Effector memory CD8-positive, alpha-beta T cell (primary cell): ENCODE results near the gene LMNTD1.

Experiments used
- ATAC-seq: fragments of 150-1000 bp; cut with Tn5 transposase; replicated peaks from 2 replicates; pipeline ENCODE4 v1.10.0; 2021; ENCODE audit warnings: mild to moderate bottlenecking, moderate library complexity
- DNase-seq, 3 experiments: peaks; one replicate each; pipeline ENCODE4 v3.0.0; 2021
- H3K27ac Mint-ChIP-seq, 2 donors: one replicate each; pipeline ENCODE4 v1.8.0; 2022; ENCODE audit warnings: mild to moderate bottlenecking in 2 of 2, mixed read lengths in 2 of 2, moderate library complexity in 2 of 2
- H3K27me3 Mint-ChIP-seq, 2 donors: one replicate each; pipeline ENCODE4 v1.8.0; 2022; ENCODE audit warnings: mixed read lengths in 2 of 2
- H3K36me3 Mint-ChIP-seq: one replicate; pipeline ENCODE4 v1.8.0; 2022; ENCODE audit warnings: mild to moderate bottlenecking, moderate library complexity, mixed read lengths; ENCODE audit not compliant: insufficient read depth
- H3K4me1 Mint-ChIP-seq, 2 donors: one replicate each; pipeline ENCODE4 v1.8.0; 2022; ENCODE audit warnings: low read depth in 2 of 2, mixed read lengths in 2 of 2
- H3K4me3 Mint-ChIP-seq, 2 donors: one replicate each; pipeline ENCODE4 v1.8.0; 2022; ENCODE audit warnings: mild to moderate bottlenecking in 2 of 2, mixed read lengths in 2 of 2, moderate library complexity in 2 of 2
- H3K9me3 Mint-ChIP-seq, 2 donors: one replicate each; pipeline ENCODE4 v1.8.0; 2022; ENCODE audit warnings: mixed read lengths in 2 of 2

Gene LMNTD1

GRCh38 chr12:25459541-25459951, 93.5 kb downstream of the LMNTD1 start:
- H3K27me3 Mint-ChIP-seq = peaks cover 9% of the 10 kb centered on the region in 2 donors
- no peaks in the 10 kb centered on the region for H3K4me1 Mint-ChIP-seq
- no peaks in the 10 kb centered on the region for H3K36me3 Mint-ChIP-seq
- no peaks in the 10 kb centered on the region for H3K9me3 Mint-ChIP-seq
- no peak for DNase-seq
- no peak overlapping the region for H3K4me3 Mint-ChIP-seq
- H3K27ac Mint-ChIP-seq = peak overlapping the region in 1 of 2 donors; percentile 46
- peak; percentile 43 for ATAC-seq

GRCh38 chr12:25458047-25458552, 95.0 kb downstream of the LMNTD1 start:
- Mint-ChIP-seq H3K4me1 (no peaks in the 10 kb centered on the region), H3K4me3 (no peak overlapping the region), H3K27me3 (peaks cover 19 to 24% of the 10 kb centered on the region in 2 donors), H3K27ac (no peak overlapping the region), H3K9me3 (no peaks in the 10 kb centered on the region), H3K36me3 (no peaks in the 10 kb centered on the region)
- no peak for ATAC-seq
- DNase-seq = no peak

GRCh38 chr12:25456474-25456873, 96.6 kb downstream of the LMNTD1 start:
- ATAC-seq = no peak
- no peaks in the 10 kb centered on the region for H3K36me3 Mint-ChIP-seq
- no peak overlapping the region for H3K27ac Mint-ChIP-seq
- H3K4me3 Mint-ChIP-seq = no peak overlapping the region
- H3K27me3 Mint-ChIP-seq = peaks cover 25 to 37% of the 10 kb centered on the region in 2 donors
- H3K4me1 Mint-ChIP-seq = no peaks in the 10 kb centered on the region
- no peaks in the 10 kb centered on the region for H3K9me3 Mint-ChIP-seq
- DNase-seq = no peak

GRCh38 chr12:25455696-25456095, 97.4 kb downstream of the LMNTD1 start:
- H3K9me3 Mint-ChIP-seq = no peaks in the 10 kb centered on the region
- DNase-seq = no peak
- H3K4me3 Mint-ChIP-seq = no peak overlapping the region
- no peaks in the 10 kb centered on the region for H3K36me3 Mint-ChIP-seq
- H3K4me1 Mint-ChIP-seq = no peaks in the 10 kb centered on the region
- no peak overlapping the region for H3K27ac Mint-ChIP-seq
- ATAC-seq = no peak
- H3K27me3 Mint-ChIP-seq = peaks cover 26 to 37% of the 10 kb centered on the region in 2 donors

- Mint-ChIP-seq H3K36me3 (no peaks in the 10 kb centered on the region), H3K27ac (no peak overlapping the region), H3K4me3 (no peak overlapping the region), H3K27me3 (peaks cover 21 to 53% of the 10 kb centered on the region in 2 donors), H3K9me3 (no peaks in the 10 kb centered on the region), H3K4me1 (no peaks in the 10 kb centered on the region)
- ATAC-seq (no peak), DNase-seq (no peak)
Measured at GRCh38 chr12:25449007-25449406, 104.1 kb downstream of the LMNTD1 start.

- Mint-ChIP-seq H3K9me3 (no peaks in the 10 kb centered on the region), H3K36me3 (no peaks in the 10 kb centered on the region), H3K4me1 (no peaks in the 10 kb centered on the region), H3K27ac (no peak overlapping the region), H3K27me3 (peaks cover 6 to 33% of the 10 kb centered on the region in 2 donors), H3K4me3 (no peak overlapping the region)
- DNase-seq (no peak), ATAC-seq (no peak)
Measured at GRCh38 chr12:25447046-25447445, 106.0 kb downstream of the LMNTD1 start.

GRCh38 chr12:25438638-25439037, 114.4 kb downstream of the LMNTD1 start:
- ATAC-seq = no peak
- H3K27ac Mint-ChIP-seq = no peak overlapping the region
- H3K36me3 Mint-ChIP-seq = no peaks in the 10 kb centered on the region
- no peaks in the 10 kb centered on the region for H3K27me3 Mint-ChIP-seq
- H3K4me1 Mint-ChIP-seq = peaks cover 4% of the 10 kb centered on the region in 2 donors
- no peaks in the 10 kb centered on the region for H3K9me3 Mint-ChIP-seq
- H3K4me3 Mint-ChIP-seq = no peak overlapping the region
- DNase-seq = no peak

GRCh38 chr12:25436206-25437030, 116.7 kb downstream of the LMNTD1 start:
- Mint-ChIP-seq H3K4me3 (peak overlapping the region; percentile 50 to 72), H3K27me3 (no peaks in the 10 kb centered on the region), H3K4me1 (peaks cover 4% of the 10 kb centered on the region in 2 donors), H3K36me3 (no peaks in the 10 kb centered on the region), H3K27ac (peak overlapping the region; percentile 68 to 80), H3K9me3 (no peaks in the 10 kb centered on the region)
- ATAC-seq (peak; percentile 84), DNase-seq (peak; percentile 23 to 31 (median 28))

- H3K27ac Mint-ChIP-seq = peak overlapping the region in 1 of 2 donors; percentile 68
- H3K36me3 Mint-ChIP-seq = no peaks in the 10 kb centered on the region
- H3K4me3 Mint-ChIP-seq = no peak overlapping the region
- ATAC-seq = no peak
- H3K9me3 Mint-ChIP-seq = no peaks in the 10 kb centered on the region
- H3K4me1 Mint-ChIP-seq = peaks cover 4 to 8% of the 10 kb centered on the region in 2 donors
- no peaks in the 10 kb centered on the region for H3K27me3 Mint-ChIP-seq
- DNase-seq = no peak
Measured at GRCh38 chr12:25435431-25435830, 117.7 kb downstream of the LMNTD1 start.

GRCh38 chr12:25434515-25434914, 118.6 kb downstream of the LMNTD1 start:
- ATAC-seq = no peak
- Mint-ChIP-seq H3K36me3 (no peaks in the 10 kb centered on the region), H3K27me3 (no peaks in the 10 kb centered on the region), H3K4me3 (no peak overlapping the region), H3K27ac (no peak overlapping the region), H3K4me1 (peaks cover 4 to 13% of the 10 kb centered on the region in 2 donors), H3K9me3 (no peaks in the 10 kb centered on the region)
- DNase-seq = no peak

GRCh38 chr12:25433581-25434325, 119.3 kb downstream of the LMNTD1 start:
- no peaks in the 10 kb centered on the region for H3K36me3 Mint-ChIP-seq
- ATAC-seq (no peak), DNase-seq (no peak)
- H3K27ac Mint-ChIP-seq = no peak overlapping the region
- H3K4me3 Mint-ChIP-seq = no peak overlapping the region
- H3K4me1 Mint-ChIP-seq = peaks cover 4 to 13% of the 10 kb centered on the region in 2 donors
- H3K9me3 Mint-ChIP-seq = no peaks in the 10 kb centered on the region
- no peaks in the 10 kb centered on the region for H3K27me3 Mint-ChIP-seq

- Mint-ChIP-seq H3K4me1 (peaks cover 4 to 13% of the 10 kb centered on the region in 2 donors), H3K27me3 (no peaks in the 10 kb centered on the region), H3K27ac (no peak overlapping the region), H3K4me3 (no peak overlapping the region), H3K36me3 (no peaks in the 10 kb centered on the region), H3K9me3 (no peaks in the 10 kb centered on the region)
- no peak for ATAC-seq
- no peak for DNase-seq
Measured at GRCh38 chr12:25433024-25433423, 120.1 kb downstream of the LMNTD1 start.

GRCh38 chr12:25427337-25428249, 125.5 kb downstream of the LMNTD1 start:
- Mint-ChIP-seq H3K27me3 (no peaks in the 10 kb centered on the region), H3K27ac (no peak overlapping the region), H3K4me1 (peaks cover 0 to 9% of the 10 kb centered on the region in 2 donors), H3K4me3 (no peak overlapping the region), H3K9me3 (no peaks in the 10 kb centered on the region), H3K36me3 (no peaks in the 10 kb centered on the region)
- no peak for DNase-seq
- no peak for ATAC-seq
